Endothelial cell of umbilical vein (primary cell): ENCODE results near the gene HOXB5. TPM values are rescaled to one million over a fixed set of nuclear protein-coding genes. Genes with fewer than 3 reads are reported as not detected.
A peak's percentile ranks its signal among the peaks of the same experiment; 100 is the strongest.

Source experiments
- BruUV-seq: library from RNA; stranded (reverse); fragments of 400-500 nt; replicated peaks from 2 replicates; lab custom pipeline; 2021; lab: Mats Ljungman, UMichigan
- CTCF ChIA-PET: fragments of 300-600, 350-600 bp; sonication (Branson Sonifier 250); formaldehyde crosslinking; loops from one replicate; lab custom pipeline; 2021; ENCODE audit warnings: antibody characterized with exemption, inconsistent platforms; lab: Charles Lee
- POLR2A ChIA-PET: fragments of 300-600, 350-600 bp; sonication (Branson Sonifier 250); formaldehyde crosslinking; loops from one replicate; lab custom pipeline; 2021; ENCODE audit warnings: antibody characterized with exemption, inconsistent platforms; lab: Charles Lee
- DNase-seq: peaks from one replicate; pipeline ENCODE4 v3.0.0-alpha.2; 2011; ENCODE audit warnings: low read depth, low spot score
- FAIRE-seq: peaks from 2 replicates; lab custom pipeline; 2011; peaks lifted over from hg19 to GRCh38; lab: Jason Lieb, UNC
- H2AFZ ChIP-seq: 2 replicates; pipeline ENCODE4 v1.6.0; 2012; ENCODE audit warnings: low read depth, low read length, control low read depth, inconsistent platforms
- H3K27ac ChIP-seq: 2 replicates; pipeline ENCODE4 v1.5.1; 2011; ENCODE audit warnings: low read depth, mild to moderate bottlenecking, control low read depth, low read length, moderate library complexity; ENCODE audit not compliant: insufficient read depth
- H3K27me3 ChIP-seq, 2 experiments: 2 replicates each; pipeline versions ENCODE4 v1.6.0 to v1.6.1; 2011; ENCODE audit warnings: low read length in 2 of 2, mixed read lengths in 1 of 2; ENCODE audit not compliant: control insufficient read depth in 2 of 2, insufficient read depth in 2 of 2
- H3K36me3 ChIP-seq, 2 experiments: 2 replicates in 1 of 2; 3 replicates in 1 of 2; pipeline ENCODE4 v1.5.1; 2011; ENCODE audit warnings: low read length in 2 of 2, mild to moderate bottlenecking in 1 of 2, moderate library complexity in 1 of 2; ENCODE audit not compliant: control insufficient read depth in 2 of 2, insufficient read depth in 2 of 2; ENCODE audit errors: extremely low read depth in 1 of 2
- H3K4me1 ChIP-seq: 3 replicates; pipeline ENCODE4 v1.5.1; 2011; ENCODE audit warnings: mild to moderate bottlenecking, low read length; ENCODE audit not compliant: control insufficient read depth, insufficient read depth; ENCODE audit errors: extremely low read depth
- H3K4me2 ChIP-seq: 2 replicates; pipeline ENCODE4 v1.6.1; 2011; ENCODE audit warnings: low read length, control low read depth, mixed read lengths; ENCODE audit not compliant: insufficient read depth
- H3K4me3 ChIP-seq, 3 experiments: fragments of 200-600 bp in 1 of 3; sonication (generic), shearing (Covaris generic) in 1 of 3; replicated peaks in 1 of 3; 2 replicates each; pipeline ENCODE4 v1.5.1; 2011 to 2016; ENCODE audit warnings: control low read depth in 3 of 3, low read length in 3 of 3, mild to moderate bottlenecking in 2 of 3, inconsistent platforms in 1 of 3, low read depth in 1 of 3, moderate library complexity in 1 of 3; ENCODE audit not compliant: insufficient read depth in 1 of 3
- H3K79me2 ChIP-seq: 2 replicates; pipeline ENCODE4 v1.6.0; 2012; ENCODE audit warnings: low read length, inconsistent platforms; ENCODE audit not compliant: control insufficient read depth, insufficient read depth
- H3K9ac ChIP-seq: replicated peaks from 2 replicates; pipeline ENCODE3; 2011; ENCODE audit warnings: low read length, control low read depth; ENCODE audit not compliant: insufficient read depth; ENCODE audit errors: extremely low read depth
- H3K9me1 ChIP-seq: replicated peaks from 3 replicates; pipeline ENCODE4 v1.6.0; 2011; ENCODE audit warnings: mild to moderate bottlenecking, low read length; ENCODE audit not compliant: control insufficient read depth, insufficient read depth; ENCODE audit errors: extremely low read depth
- H3K9me3 ChIP-seq: replicated peaks from 2 replicates; pipeline ENCODE4 v1.5.1; 2012; ENCODE audit warnings: low read length, inconsistent platforms; ENCODE audit not compliant: control insufficient read depth, insufficient read depth
- H4K20me1 ChIP-seq: replicated peaks from 2 replicates; pipeline ENCODE3; 2011; ENCODE audit warnings: mild to moderate bottlenecking, low read length; ENCODE audit not compliant: control insufficient read depth, insufficient read depth; ENCODE audit errors: extremely low read depth
- EZH2 ChIP-seq: IDR thresholded peaks from 2 replicates; pipeline ENCODE4 v1.6.1; 2012; ENCODE audit warnings: borderline replicate concordance, low read depth, mild to moderate bottlenecking, moderate library complexity, low read length, inconsistent platforms; ENCODE audit not compliant: severe bottlenecking
- FOS ChIP-seq: IDR thresholded peaks from 2 replicates; pipeline ENCODE4 v1.6.1; 2011; ENCODE audit warnings: mild to moderate bottlenecking, low read length, moderate library complexity, borderline replicate concordance; ENCODE audit not compliant: insufficient read depth
- JUN ChIP-seq: IDR thresholded peaks from 2 replicates; pipeline ENCODE4 v1.6.1; 2011; ENCODE audit warnings: borderline replicate concordance, low read depth; ENCODE audit not compliant: insufficient read length, insufficient read depth
- POLR2A ChIP-seq: IDR thresholded peaks from 2 replicates; pipeline ENCODE4 v1.6.1; 2012; ENCODE audit warnings: low read depth, mild to moderate bottlenecking, control low read depth, low read length
- POLR2AphosphoS5 ChIP-seq: IDR thresholded peaks from 2 replicates; pipeline ENCODE4 v1.6.1; 2012; ENCODE audit warnings: low read depth, mild to moderate bottlenecking, control low read depth, low read length, moderate library complexity; ENCODE audit not compliant: insufficient read depth
- dilution Hi-C: fragments of 300-500 bp; cut with MboI; formaldehyde crosslinking; loops from one replicate; pipeline ENCODE4 v1.15.0; 2019; ENCODE audit warnings: low sequenced_read_pairs; ENCODE audit not compliant: extremely low pct_ligation_motif_present
- intact Hi-C: fragments of 100-400 bp; cut with micrococcal nuclease; formaldehyde crosslinking; loops from one replicate; pipeline ENCODE4 v1.10.0; 2022
- polyA plus RNA-seq, 4 experiments: library from polyadenylated mRNA; depleted of rRNA in 3 of 4; stranded (reverse) in 3 of 4; unstranded in 1 of 4; fragments of >200 nt; gene quantifications; 2 replicates each; pipeline versions ENCODE4 v1.2.1 to v1.2.3, GENCODE V29; 2011 to 2012; ENCODE audit warnings: missing spikeins in 1 of 4
- total RNA-seq: library from RNA; stranded (reverse); gene quantifications from 2 replicates; pipeline ENCODE4 v1.2.3, GENCODE V29; 2021

The HOXB5 gene
- total and polyA plus RNA-seq, 2 donors (not counting 3 experiments of a cell fraction or from before 2014, with no cell fraction given): 2.0 to 8.5 TPM

DNA sequence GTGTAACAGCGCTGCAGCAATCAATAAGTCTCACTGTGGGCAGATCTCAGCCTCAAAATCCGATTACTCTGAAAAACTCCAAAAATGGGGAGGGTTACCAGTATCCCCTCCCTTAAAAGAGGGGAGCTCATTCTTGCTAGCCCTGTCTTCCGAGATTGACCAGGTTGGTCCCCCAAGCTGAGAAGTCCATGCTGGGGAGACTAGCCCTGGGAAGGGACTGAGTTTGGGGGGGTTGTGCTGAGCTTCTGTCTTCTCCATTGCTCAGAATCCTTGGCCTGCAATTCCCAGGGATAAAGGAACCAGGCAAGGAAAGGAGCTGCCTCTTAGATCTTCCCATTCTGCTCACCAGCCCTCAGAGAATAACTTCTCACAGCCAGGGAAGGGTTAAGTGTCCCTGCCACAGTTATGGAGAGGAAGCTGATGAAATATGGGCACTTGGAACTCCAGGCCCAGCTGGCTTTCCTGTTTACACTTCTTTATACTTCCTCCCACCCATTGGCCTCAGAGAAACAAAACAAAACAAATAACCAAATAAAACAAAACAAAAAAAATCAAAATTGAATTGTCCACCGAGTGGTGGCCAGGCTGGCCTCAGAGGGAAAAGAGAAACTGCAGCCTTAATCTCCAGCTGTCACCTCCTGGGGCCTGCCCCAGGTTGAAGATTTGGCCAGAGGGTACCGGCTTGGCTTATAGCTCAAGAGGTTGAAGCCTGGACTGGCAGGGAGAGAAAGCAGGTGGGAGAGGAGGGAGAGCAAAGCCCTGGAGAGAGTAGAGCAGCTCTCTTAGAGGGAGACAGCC is 6.1 kb downstream of the HOXB5 start:
- dilution Hi-C loops (no loop called here), intact Hi-C loops (no loop called here)
- no peak overlapping the region for H3K4me3 ChIP-seq
- no peak overlapping the region for H2AFZ ChIP-seq
- peak overlapping the region; percentile 1 for H3K9ac ChIP-seq
- no peaks in the 10 kb centered on the region for H3K9me3 ChIP-seq
- peak overlapping the region; percentile 22 for H3K27ac ChIP-seq
- H3K4me1 ChIP-seq: peaks cover 47% of the 10 kb centered on the region
- peaks cover 0 to 8% of the 10 kb centered on the region in 2 experiments for H3K36me3 ChIP-seq
- ChIA-PET POLR2A (no interaction called here), CTCF (interaction anchor here (0.9 to 2.3 kb wide), 15 partner anchors 10 to 372 kb away, joined by 3 to 22 read pairs (median 4); partner anchors contain the start of gene HOXB8)
- no peaks in the 10 kb centered on the region for H3K27me3 ChIP-seq
- no peaks in the 10 kb centered on the region for H3K9me1 ChIP-seq
- BruUV-seq: TSS peak; percentile 21
- H3K79me2 ChIP-seq: peaks cover 40% of the 10 kb centered on the region
- TF ChIP-seq POLR2A (no peak), JUN (no peak), FOS (no peak), POLR2AphosphoS5 (peak; percentile 49), EZH2 (no peak)
- peak; percentile 93 for FAIRE-seq
- peak; percentile 65 for DNase-seq
- no peaks in the 10 kb centered on the region for H4K20me1 ChIP-seq
- H3K4me2 ChIP-seq: peak overlapping the region; percentile 37
